Prostate gland (tissue), 2 donors: Measurements from ENCODE around the gene CSNK2A1. TPM values are rescaled to one million over a fixed set of nuclear protein-coding genes. Genes with fewer than 3 reads are reported as not detected.
"Not testable (repeated sequence)": the region's sequence is repeated elsewhere in the genome, so short reads cannot be mapped to it uniquely, and the experiment has no call there.

ENCODE experiments used
- DNase-seq: peaks from one replicate; pipeline ENCODE4 v3.0.0-alpha.2; 2019; ENCODE audit warnings: low spot score
- H3K27ac ChIP-seq, 2 donors: fragments of 200-600 bp; sonication (generic); 2 replicates each; pipeline ENCODE4 v1.5.1; 2017 to 2019
- H3K27me3 ChIP-seq: fragments of 200-600 bp; sonication (generic); replicated peaks from 2 replicates; pipeline ENCODE4 v1.5.1; 2019; ENCODE audit not compliant: insufficient read depth
- H3K36me3 ChIP-seq, 2 donors: fragments of 200-600 bp; sonication (generic); 1 replicate in 1 of 2; 2 replicates in 1 of 2; pipeline versions ENCODE4 v1.5.1 to v1.8.1; 2017 to 2019
- H3K4me1 ChIP-seq: fragments of 200-600 bp; sonication (generic); replicated peaks from 2 replicates; pipeline ENCODE4 v1.5.1; 2019
- H3K4me3 ChIP-seq, 2 donors: fragments of 200-600 bp; sonication (generic); 2 replicates each; pipeline ENCODE4 v1.5.1; 2017 to 2019
- H3K9me3 ChIP-seq: fragments of 200-600 bp; sonication (generic); 2 replicates; pipeline ENCODE4 v1.5.1; 2017
- CTCF ChIP-seq, 4 experiments: fragments of 200-600 bp in 2 of 4; fragments of 450-650 bp in 2 of 4; sonication (generic) in 2 of 4; IDR thresholded peaks; 1 replicate in 3 of 4; 2 replicates in 1 of 4; pipeline ENCODE4 v1.5.1; 2016 to 2019; ENCODE audit warnings: antibody characterized with exemption in 4 of 4, mild to moderate bottlenecking in 2 of 4, moderate library complexity in 2 of 4
- POLR2A ChIP-seq: fragments of 450-650 bp; IDR thresholded peaks from one replicate; pipeline ENCODE4 v1.6.1; 2016; ENCODE audit warnings: antibody characterized with exemption, mild to moderate bottlenecking
- POLR2AphosphoS5 ChIP-seq: sonication (generic); formaldehyde crosslinking; IDR thresholded peaks from one replicate; pipeline ENCODE4 v1.6.1; 2017; ENCODE audit warnings: antibody characterized with exemption
- WGBS: methylation state at CpG from one replicate; pipeline ENCODE4 v1.1.5; 2018; 5-methylcytosine and 5-hydroxymethylcytosine counted together
- intact Hi-C: fragments of 100-400 bp; cut with DNase I; formaldehyde crosslinking; loops from one replicate; pipeline ENCODE4 v1.14.2; 2022
- total RNA-seq, 2 donors: library from RNA; depleted of rRNA; stranded (reverse); fragments of >200 nt; gene quantifications; one replicate each; pipeline ENCODE4 v1.1.0, GENCODE V29; 2016

Gene CSNK2A1
- total RNA-seq, 2 donors from 2014 or later: 66.9 to 152 TPM

GRCh38 chr20:517221-517620 lies 26.4 kb downstream of the CSNK2A1 start:
- WGBS: 19% methylated on average over 2 of the region's 2 CpGs
- no peaks in the 10 kb centered on the region for H3K9me3 ChIP-seq
- H3K4me1 ChIP-seq: no peaks in the 10 kb centered on the region
- no peak for TF ChIP-seq POLR2AphosphoS5
- no peak for TF ChIP-seq CTCF (IDR thresholded peaks at IDR 0.05)
- TF ChIP-seq POLR2A: no peak
- no peak for DNase-seq
- H3K36me3 ChIP-seq: no peaks in the 10 kb centered on the region
- H3K27ac ChIP-seq: no peak overlapping the region
- intact Hi-C loops: no loop called here
- no peak overlapping the region for H3K4me3 ChIP-seq
- no peaks in the 10 kb centered on the region for H3K27me3 ChIP-seq

- Histone ChIP-seq H3K9me3 (no peaks in the 10 kb centered on the region), H3K4me3 (no peak overlapping the region), H3K27ac (no peak overlapping the region), H3K27me3 (no peaks in the 10 kb centered on the region), H3K4me1 (no peaks in the 10 kb centered on the region), H3K36me3 (no peaks in the 10 kb centered on the region)
- WGBS: 62% methylated on average over 2 of the region's 2 CpGs
- DNase-seq: no peak
- no peak for TF ChIP-seq CTCF (IDR thresholded peaks at IDR 0.05)
- no peak for TF ChIP-seq POLR2A
- no peak for TF ChIP-seq POLR2AphosphoS5
- intact Hi-C loops: no loop called here
Observed at GRCh38 chr20:516799-517198, 26.8 kb downstream of the CSNK2A1 start.

GRCh38 chr20:515696-516095 lies 27.9 kb downstream of the CSNK2A1 start:
- no peak for DNase-seq
- Histone ChIP-seq H3K27ac (no peak overlapping the region), H3K36me3 (no peaks in the 10 kb centered on the region), H3K27me3 (no peaks in the 10 kb centered on the region), H3K4me3 (no peak overlapping the region), H3K4me1 (no peaks in the 10 kb centered on the region), H3K9me3 (no peaks in the 10 kb centered on the region)
- no peak for TF ChIP-seq POLR2AphosphoS5
- no peak for TF ChIP-seq CTCF (IDR thresholded peaks at IDR 0.05)
- no peak for TF ChIP-seq POLR2A
- WGBS: 77% methylated on average over 3 of the region's 3 CpGs
- intact Hi-C loops: no loop called here

- H3K27me3 ChIP-seq: no peaks in the 10 kb centered on the region
- H3K4me1 ChIP-seq: peaks cover 5% of the 10 kb centered on the region
- 88% methylated on average over 2 of the region's 2 CpGs for WGBS
- intact Hi-C loops: no loop called here
- H3K9me3 ChIP-seq: no peaks in the 10 kb centered on the region
- no peak overlapping the region for H3K4me3 ChIP-seq
- no peaks in the 10 kb centered on the region for H3K36me3 ChIP-seq
- no peak for DNase-seq
- no peak overlapping the region for H3K27ac ChIP-seq
- TF ChIP-seq CTCF (IDR thresholded peaks at IDR 0.05) (no peak), POLR2AphosphoS5 (no peak), POLR2A (no peak)
Observed at GRCh38 chr20:513429-513828, 30.2 kb downstream of the CSNK2A1 start.

GRCh38 chr20:510328-511057 lies 33.1 kb downstream of the CSNK2A1 start:
- H3K36me3 ChIP-seq, DNase-seq, H3K27ac ChIP-seq, intact Hi-C loops, H3K9me3 ChIP-seq, H3K4me3 ChIP-seq, H3K27me3 ChIP-seq: not testable (repeated sequence)
- peaks cover 14% of the 10 kb centered on the region for H3K4me1 ChIP-seq
- 78% methylated on average over 9 of the region's 9 CpGs for WGBS

GRCh38 chr20:508364-508787 lies 35.2 kb downstream of the CSNK2A1 start:
- H3K4me3 ChIP-seq, DNase-seq, H3K27me3 ChIP-seq, H3K9me3 ChIP-seq, H3K27ac ChIP-seq, H3K36me3 ChIP-seq, intact Hi-C loops: not testable (repeated sequence)
- WGBS: 17% methylated on average over 6 of the region's 6 CpGs
- H3K4me1 ChIP-seq: peaks cover 20% of the 10 kb centered on the region
